H1 (cell line): ENCODE data around the gene UMPS. TPM values are rescaled to one million over a fixed set of nuclear protein-coding genes. Genes with fewer than 3 reads are reported as not detected.

Source experiments
- CTCF ChIA-PET: fragments of 300-600 bp; sonication (Branson Sonifier 250); formaldehyde crosslinking; loops from one replicate; lab custom pipeline; 2021; ENCODE audit not compliant: partially characterized antibody; lab: Charles Lee
- POLR2A ChIA-PET: fragments of 300-600 bp; sonication (Branson Sonifier 250); formaldehyde crosslinking; loops from one replicate; lab custom pipeline; 2021; ENCODE audit warnings: inconsistent platforms; ENCODE audit not compliant: partially characterized antibody; lab: Charles Lee
- DNase-seq, 2 experiments: peaks; one replicate each; pipeline versions ENCODE4 v3.0.0 to v3.0.0-alpha.2; 2010 to 2022; ENCODE audit warnings: low spot score in 2 of 2, low read depth in 1 of 2, mixed read lengths in 1 of 2
- FAIRE-seq: peaks from 2 replicates; lab custom pipeline; 2011; peaks lifted over from hg19 to GRCh38; lab: Jason Lieb, UNC
- H2AFZ ChIP-seq: 2 replicates; pipeline ENCODE4 v1.8.1; 2012; ENCODE audit warnings: low read length, inconsistent platforms
- H2AK5ac ChIP-seq: 2 replicates; pipeline ENCODE4 v1.6.1; 2013; ENCODE audit warnings: low read depth, low read length
- H2BK120ac ChIP-seq: replicated peaks from 2 replicates; pipeline ENCODE3; 2013; ENCODE audit warnings: low read depth, low read length, inconsistent platforms
- H2BK12ac ChIP-seq: 2 replicates; pipeline ENCODE4 v1.6.1; 2013; ENCODE audit warnings: low read depth, low read length
- H2BK15ac ChIP-seq: 2 replicates; pipeline ENCODE4 v1.6.1; 2013; ENCODE audit warnings: low read length
- H2BK20ac ChIP-seq: 2 replicates; pipeline ENCODE4 v1.6.1; 2013; ENCODE audit warnings: low read length
- H2BK5ac ChIP-seq: 2 replicates; pipeline ENCODE4 v1.6.1; 2013; ENCODE audit warnings: low read depth, low read length
- H3K14ac ChIP-seq: 2 replicates; pipeline ENCODE4 v1.6.1; 2013; ENCODE audit warnings: inconsistent platforms; ENCODE audit not compliant: insufficient read length
- H3K18ac ChIP-seq: 2 replicates; pipeline ENCODE4 v1.6.1; 2013; ENCODE audit warnings: low read length; ENCODE audit errors: extremely low read depth
- H3K23ac ChIP-seq: 2 replicates; pipeline ENCODE4 v1.6.1; 2013; ENCODE audit warnings: inconsistent platforms; ENCODE audit not compliant: insufficient read length
- H3K23me2 ChIP-seq: 2 replicates; pipeline ENCODE4 v1.6.1; 2013; ENCODE audit warnings: low read depth, low read length
- H3K27ac ChIP-seq: 2 replicates; pipeline ENCODE4 v1.6.1; 2011; ENCODE audit warnings: low read depth, low read length, inconsistent platforms
- H3K27me3 ChIP-seq, 4 experiments: replicated peaks in 1 of 4; 1 replicate in 1 of 4; 2 replicates in 3 of 4; pipeline versions ENCODE4 v1.6.1 to v1.8.1; 2011 to 2013; ENCODE audit warnings: low read length in 3 of 4, mild to moderate bottlenecking in 3 of 4, inconsistent platforms in 2 of 4, mixed read lengths in 2 of 4, moderate library complexity in 1 of 4; ENCODE audit not compliant: control insufficient read depth in 3 of 4, insufficient read depth in 3 of 4; ENCODE audit errors: extremely low read depth in 1 of 4
- H3K36me3 ChIP-seq, 4 experiments: 2 replicates each; pipeline versions ENCODE4 v1.6.1 to v1.8.1; 2011 to 2013; ENCODE audit warnings: mild to moderate bottlenecking in 4 of 4, low read length in 3 of 4, moderate library complexity in 2 of 4, control low read depth in 1 of 4, inconsistent platforms in 1 of 4; ENCODE audit not compliant: insufficient read depth in 4 of 4, control insufficient read depth in 2 of 4
- H3K4ac ChIP-seq: replicated peaks from 2 replicates; pipeline ENCODE3; 2013; ENCODE audit warnings: low read length, low read depth, mixed read lengths, inconsistent platforms; ENCODE audit not compliant: insufficient read length
- H3K4me1 ChIP-seq, 4 experiments: replicated peaks in 1 of 4; 1 replicate in 1 of 4; 2 replicates in 3 of 4; pipeline versions ENCODE4 v1.6.1 to v1.8.1; 2011 to 2013; ENCODE audit warnings: low read length in 3 of 4, inconsistent platforms in 2 of 4, mixed read lengths in 1 of 4; ENCODE audit not compliant: insufficient read depth in 4 of 4, control insufficient read depth in 3 of 4
- H3K4me2 ChIP-seq, 2 experiments: 2 replicates each; pipeline versions ENCODE4 v1.6.1 to v1.8.1; 2011 to 2013; ENCODE audit warnings: low read depth in 2 of 2, low read length in 2 of 2, control low read depth in 1 of 2, inconsistent platforms in 1 of 2, mild to moderate bottlenecking in 1 of 2; ENCODE audit not compliant: insufficient read depth in 1 of 2
- H3K4me3 ChIP-seq, 4 experiments: fragments of 200-600, 300-600 bp in 1 of 4; sonication (generic), shearing (Covaris generic), sonication (Bioruptor Twin) in 1 of 4; 2 replicates each; pipeline versions ENCODE4 v1.5.1 to v1.8.1; 2011 to 2016; ENCODE audit warnings: low read length in 4 of 4, low read depth in 3 of 4, control low read depth in 2 of 4, inconsistent platforms in 2 of 4, mild to moderate bottlenecking in 2 of 4, mixed read lengths in 1 of 4, moderate library complexity in 1 of 4; ENCODE audit not compliant: insufficient read depth in 2 of 4; ENCODE audit errors: extremely low read depth in 1 of 4
- H3K56ac ChIP-seq: replicated peaks from 2 replicates; pipeline ENCODE3; 2013; ENCODE audit warnings: low read depth, mild to moderate bottlenecking, mixed read lengths, low read length, inconsistent platforms; ENCODE audit not compliant: insufficient read length
- H3K79me1 ChIP-seq: 2 replicates; pipeline ENCODE4 v1.6.1; 2013; ENCODE audit warnings: low read depth, low read length, control low read depth
- H3K79me2 ChIP-seq, 2 experiments: 2 replicates each; pipeline versions ENCODE4 v1.6.1 to v1.8.1; 2012 to 2013; ENCODE audit warnings: low read length in 2 of 2, mild to moderate bottlenecking in 2 of 2, inconsistent platforms in 1 of 2; ENCODE audit not compliant: insufficient read depth in 2 of 2, control insufficient read depth in 1 of 2
- H3K9ac ChIP-seq, 4 experiments: replicated peaks in 1 of 4; 1 replicate in 1 of 4; 2 replicates in 3 of 4; pipeline versions ENCODE4 v1.6.1 to v1.8.1; 2011 to 2013; ENCODE audit warnings: low read depth in 3 of 4, low read length in 3 of 4, control low read depth in 2 of 4, mild to moderate bottlenecking in 2 of 4, moderate library complexity in 2 of 4, inconsistent platforms in 1 of 4; ENCODE audit errors: extremely low read depth in 1 of 4
- H3K9me3 ChIP-seq, 2 experiments: 2 replicates each; pipeline versions ENCODE4 v1.6.1 to v1.8.1; 2012 to 2013; ENCODE audit warnings: mild to moderate bottlenecking in 2 of 2, moderate library complexity in 2 of 2, control low read depth in 1 of 2, inconsistent platforms in 1 of 2, low read depth in 1 of 2, low read length in 1 of 2, mixed read lengths in 1 of 2; ENCODE audit not compliant: insufficient read depth in 2 of 2
- H4K20me1 ChIP-seq, 2 experiments: replicated peaks in 1 of 2; 2 replicates each; pipeline versions ENCODE3 to v1.8.1; 2011 to 2013; ENCODE audit warnings: inconsistent platforms in 2 of 2, low read length in 2 of 2, mild to moderate bottlenecking in 1 of 2; ENCODE audit not compliant: insufficient read depth in 2 of 2, control insufficient read depth in 1 of 2
- H4K5ac ChIP-seq: 2 replicates; pipeline ENCODE4 v1.6.1; 2013; ENCODE audit warnings: low read length, low read depth, mixed read lengths, inconsistent platforms; ENCODE audit not compliant: insufficient read length
- H4K8ac ChIP-seq: 2 replicates; pipeline ENCODE4 v1.8.0; 2013; ENCODE audit warnings: mild to moderate bottlenecking, moderate library complexity, low read length, inconsistent platforms; ENCODE audit not compliant: insufficient read depth; ENCODE audit errors: extremely low read depth
- H4K91ac ChIP-seq: replicated peaks from 2 replicates; pipeline ENCODE3; 2013; ENCODE audit warnings: low read length, mixed read lengths, inconsistent platforms; ENCODE audit not compliant: insufficient read length
- BRCA1 ChIP-seq: IDR thresholded peaks from 2 replicates; pipeline ENCODE4 v1.6.1; 2012; ENCODE audit warnings: low read depth, low read length, improper control_type of control experiment
- CTCF ChIP-seq, 3 experiments: IDR thresholded peaks; 1 replicate in 2 of 3; 2 replicates in 1 of 3; pipeline versions ENCODE4 v1.5.1 to v1.6.1; 2011; ENCODE audit warnings: low read length in 3 of 3, mild to moderate bottlenecking in 3 of 3, inconsistent platforms in 2 of 3, low read depth in 1 of 3, moderate library complexity in 1 of 3; ENCODE audit not compliant: insufficient read depth in 1 of 3; ENCODE audit errors: control extremely low read depth in 1 of 3
- MAFK ChIP-seq: IDR thresholded peaks from 2 replicates; pipeline ENCODE4 v1.6.1; 2012; ENCODE audit warnings: low read depth, mild to moderate bottlenecking, improper control_type of control experiment, low read length
- PHF8 ChIP-seq: fragments of 200-600 bp; sonication (generic); conservative IDR thresholded peaks from 2 replicates; pipeline ENCODE4 v1.7.1; 2012; ENCODE audit warnings: low read depth, mild to moderate bottlenecking, inconsistent platforms, low read length, moderate library complexity
- RAD21 ChIP-seq, 2 experiments: IDR thresholded peaks in 1 of 2; conservative IDR thresholded peaks in 1 of 2; 2 replicates each; pipeline ENCODE4 v1.6.1; 2011; ENCODE audit warnings: low read depth in 2 of 2, low read length in 2 of 2, improper control_type of control experiment in 1 of 2, inconsistent platforms in 1 of 2, mild to moderate bottlenecking in 1 of 2, moderate library complexity in 1 of 2
- WGBS, 2 experiments: shearing (Covaris generic) in 1 of 2; methylation state at CpG; one replicate each; pipeline versions ENCODE4 v1.1.6 to v1.1.7; 2013 to 2015; ENCODE audit warnings: low lambda C conversion rate in 2 of 2, mixed read lengths in 2 of 2, inconsistent platforms in 1 of 2, low coverage in 1 of 2, missing lambda C conversion rate in 1 of 2; ENCODE audit not compliant: insufficient replicate concordance in 2 of 2, insufficient coverage in 1 of 2, insufficient read length in 1 of 2; ENCODE audit errors: extremely low coverage in 1 of 2, missing lambda C conversion rate in 1 of 2; 5-methylcytosine and 5-hydroxymethylcytosine counted together
- polyA plus RNA-seq, 7 experiments: library from polyadenylated mRNA; depleted of rRNA in 3 of 7; stranded (reverse) in 5 of 7; unstranded in 2 of 7; fragments of >200 nt in 5 of 7; fragments of 200-250 nt in 2 of 7; gene quantifications; 1 replicate in 5 of 7; 2 replicates in 1 of 7; 4 replicates in 1 of 7; pipeline versions ENCODE4 v1.2.1 to v1.2.3, GENCODE V29; 2011 to 2013; ENCODE audit warnings: missing spikeins in 2 of 7, mixed read lengths in 2 of 7
- total RNA-seq: library from RNA; stranded (reverse); fragmentation: NEBNext Ultra II Directional; extraction: Animal tissue kit (Norgen Biotek cat#: 25700); gene quantifications from 2 replicates; pipeline ENCODE4 v1.2.1, GENCODE V29; 2021
- TF ChIP-seq, protein P1 (sequence below): IDR thresholded peaks from 2 replicates; pipeline ENCODE4 v1.6.1; 2012; ENCODE audit warnings: inconsistent platforms

The UMPS gene
- total and polyA plus RNA-seq, 2 of the 8 experiments (the other 6 are each of a cell fraction or from before 2014, with no cell fraction given): 32.8 to 59.0 TPM

DNA sequence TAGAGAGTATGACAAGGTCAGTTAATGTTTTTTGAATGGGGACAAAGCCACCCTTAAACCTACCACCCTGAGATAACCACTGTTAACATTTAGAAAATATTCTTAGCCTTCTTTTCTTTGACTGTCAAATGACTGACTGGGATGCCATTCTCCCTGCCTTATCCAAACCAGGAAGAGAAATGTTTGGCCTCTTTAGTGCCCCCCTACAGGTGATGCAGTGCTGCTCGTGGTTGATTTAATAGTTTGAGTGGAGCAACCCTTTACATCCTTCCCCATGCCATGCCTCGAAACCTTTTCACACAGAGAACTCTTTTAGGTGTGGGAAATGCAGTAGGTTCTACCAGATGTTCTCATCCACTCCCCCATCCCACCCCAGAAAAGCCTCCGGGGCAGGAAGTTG is 38.7 kb upstream of the UMPS start:
- Histone ChIP-seq H2BK5ac (no peak overlapping the region), H3K79me2 (no peaks in the 10 kb centered on the region), H2BK15ac (no peak overlapping the region), H3K27ac (no peak overlapping the region), H2BK120ac (no peak overlapping the region), H3K27me3 (no peaks in the 10 kb centered on the region), H3K36me3 (no peaks in the 10 kb centered on the region), H2BK12ac (no peak overlapping the region), H3K23me2 (no peaks in the 10 kb centered on the region), H3K23ac (no peak overlapping the region), H4K5ac (no peak overlapping the region), H3K9ac (no peak overlapping the region), H3K9me3 (no peaks in the 10 kb centered on the region), H3K18ac (no peak overlapping the region), H3K4me3 (no peak overlapping the region), H2BK20ac (no peak overlapping the region), H4K20me1 (no peaks in the 10 kb centered on the region), H3K4ac (no peak overlapping the region), H3K4me1 (no peaks in the 10 kb centered on the region), H3K79me1 (no peaks in the 10 kb centered on the region), H3K14ac (no peak overlapping the region), H3K56ac (no peak overlapping the region), H2AK5ac (no peak overlapping the region), H3K4me2 (no peak overlapping the region), H4K91ac (no peak overlapping the region), H2AFZ (no peak overlapping the region), H4K8ac (no peak overlapping the region)
- ChIA-PET CTCF (interaction anchor here (1.3 to 6.0 kb wide), 8 partner anchors 7 to 141 kb away, joined by 3 to 144 read pairs (median 8); no protein-coding TSS in a partner anchor), POLR2A (no interaction called here)
- WGBS, 2 experiments: 66% methylated on average over 3 of the region's 3 CpGs; no CpG with 5 or more reads in 1 of the 2 experiments
- DNase-seq (no peak), FAIRE-seq (peak; percentile 48)
- TF ChIP-seq MAFK: no peak
- no peak for TF ChIP-seq BRCA1
- TF ChIP-seq CTCF (IDR thresholded peaks at IDR 0.05; ENCODE audit: control extremely low read depth in 1 of 3, insufficient read depth in 1 of 3, low read depth in 1 of 3, low read length in 3 of 3): peak in 2 of 3 experiments; percentile 9 to 16; a peak in 1 of 4 replicates
- peak in 1 of 2 experiments; percentile 31; a peak in 1 of 4 replicates for TF ChIP-seq RAD21 (IDR thresholded peaks at IDR 0.05 in 1 of 2, conservative IDR thresholded peaks at IDR 0.05 in 1 of 2; ENCODE audit: low read depth in 2 of 2, low read length in 2 of 2)
- TF ChIP-seq, protein P1, sequence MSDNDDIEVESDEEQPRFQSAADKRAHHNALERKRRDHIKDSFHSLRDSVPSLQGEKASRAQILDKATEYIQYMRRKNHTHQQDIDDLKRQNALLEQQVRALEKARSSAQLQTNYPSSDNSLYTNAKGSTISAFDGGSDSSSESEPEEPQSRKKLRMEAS: no peak
- no peak for TF ChIP-seq PHF8
